Endothelial cell (in vitro differentiated cells): Measurements from ENCODE around the gene MICAL3. TPM values are rescaled to one million over a fixed set of nuclear protein-coding genes. Genes with fewer than 3 reads are reported as not detected.
"Not testable (repeated sequence)": the region's sequence is repeated elsewhere in the genome, so short reads cannot be mapped to it uniquely, and the experiment has no call there.

ENCODE experiments used
- DNase-seq: peaks from one replicate; pipeline ENCODE4 v3.0.0; 2021; ENCODE audit warnings: low spot score
- H3K27ac Mint-ChIP-seq: one replicate; pipeline ENCODE4 v1.8.0; 2021; ENCODE audit warnings: mixed read lengths, inconsistent platforms; ENCODE audit not compliant: unreplicated experiment
- H3K27me3 Mint-ChIP-seq: one replicate; pipeline ENCODE4 v1.8.0; 2021; ENCODE audit warnings: mild to moderate bottlenecking, moderate library complexity, mixed read lengths, inconsistent platforms; ENCODE audit not compliant: unreplicated experiment
- H3K36me3 Mint-ChIP-seq: one replicate; pipeline ENCODE4 v1.8.0; 2021; ENCODE audit warnings: mild to moderate bottlenecking, low read depth, mixed read lengths, inconsistent platforms; ENCODE audit not compliant: unreplicated experiment
- H3K4me1 Mint-ChIP-seq: one replicate; pipeline ENCODE4 v1.8.0; 2021; ENCODE audit warnings: mild to moderate bottlenecking, mixed read lengths, inconsistent platforms; ENCODE audit not compliant: unreplicated experiment
- H3K4me3 Mint-ChIP-seq: one replicate; pipeline ENCODE4 v1.8.0; 2021; ENCODE audit warnings: mild to moderate bottlenecking, mixed read lengths, inconsistent platforms; ENCODE audit not compliant: unreplicated experiment
- H3K9me3 Mint-ChIP-seq: one replicate; pipeline ENCODE4 v1.8.0; 2021; ENCODE audit warnings: mixed read lengths, inconsistent platforms; ENCODE audit not compliant: unreplicated experiment
- total RNA-seq: library from RNA; stranded (reverse); fragmentation: NEBNext Ultra II Directional; extraction: Animal tissue kit (Norgen Biotek cat#: 25700); gene quantifications from one replicate; pipeline ENCODE4 v1.2.1, GENCODE V29; 2021; ENCODE audit not compliant: unreplicated experiment
- TF ChIP-seq, protein P1 (sequence below): fragments of 200-600 bp; sonication (generic); IDR thresholded peaks from one replicate; pipeline ENCODE4 v1.5.0; 2021; ENCODE audit warnings: antibody characterized with exemption; ENCODE audit not compliant: unreplicated experiment

MICAL3 gene
- total RNA-seq, 1 donor from 2014 or later: 54.3 TPM

DNA sequence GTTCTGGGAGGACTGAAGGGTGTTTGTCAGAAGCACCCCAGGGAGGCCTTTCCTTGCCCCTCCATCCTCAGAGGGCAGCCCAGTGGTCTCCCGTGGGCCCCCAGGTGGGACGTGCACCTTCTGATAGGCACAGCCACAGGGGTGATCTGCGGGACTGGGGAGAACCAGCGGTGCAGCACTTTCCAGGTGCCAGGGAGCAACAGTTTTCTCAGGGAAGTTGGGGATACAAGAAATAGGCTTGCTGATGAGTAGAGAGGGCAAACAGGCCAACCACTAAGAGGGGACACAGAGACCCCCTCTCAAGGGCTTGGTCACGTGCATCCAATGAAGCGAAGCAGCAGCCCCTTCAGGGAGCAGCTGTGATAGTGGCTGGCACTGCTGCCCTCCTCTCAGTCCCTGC lies 143.0 kb downstream of the MICAL3 start:
- Mint-ChIP-seq H3K4me3 (no peak overlapping the region), H3K27ac (no peak overlapping the region), H3K4me1 (peaks cover 2% of the 10 kb centered on the region), H3K36me3 (peaks cover 46% of the 10 kb centered on the region), H3K27me3 (peaks cover 1% of the 10 kb centered on the region), H3K9me3 (no peaks in the 10 kb centered on the region)
- TF ChIP-seq, protein P1, sequence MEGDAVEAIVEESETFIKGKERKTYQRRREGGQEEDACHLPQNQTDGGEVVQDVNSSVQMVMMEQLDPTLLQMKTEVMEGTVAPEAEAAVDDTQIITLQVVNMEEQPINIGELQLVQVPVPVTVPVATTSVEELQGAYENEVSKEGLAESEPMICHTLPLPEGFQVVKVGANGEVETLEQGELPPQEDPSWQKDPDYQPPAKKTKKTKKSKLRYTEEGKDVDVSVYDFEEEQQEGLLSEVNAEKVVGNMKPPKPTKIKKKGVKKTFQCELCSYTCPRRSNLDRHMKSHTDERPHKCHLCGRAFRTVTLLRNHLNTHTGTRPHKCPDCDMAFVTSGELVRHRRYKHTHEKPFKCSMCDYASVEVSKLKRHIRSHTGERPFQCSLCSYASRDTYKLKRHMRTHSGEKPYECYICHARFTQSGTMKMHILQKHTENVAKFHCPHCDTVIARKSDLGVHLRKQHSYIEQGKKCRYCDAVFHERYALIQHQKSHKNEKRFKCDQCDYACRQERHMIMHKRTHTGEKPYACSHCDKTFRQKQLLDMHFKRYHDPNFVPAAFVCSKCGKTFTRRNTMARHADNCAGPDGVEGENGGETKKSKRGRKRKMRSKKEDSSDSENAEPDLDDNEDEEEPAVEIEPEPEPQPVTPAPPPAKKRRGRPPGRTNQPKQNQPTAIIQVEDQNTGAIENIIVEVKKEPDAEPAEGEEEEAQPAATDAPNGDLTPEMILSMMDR: no peak
- no peak for DNase-seq

DNA sequence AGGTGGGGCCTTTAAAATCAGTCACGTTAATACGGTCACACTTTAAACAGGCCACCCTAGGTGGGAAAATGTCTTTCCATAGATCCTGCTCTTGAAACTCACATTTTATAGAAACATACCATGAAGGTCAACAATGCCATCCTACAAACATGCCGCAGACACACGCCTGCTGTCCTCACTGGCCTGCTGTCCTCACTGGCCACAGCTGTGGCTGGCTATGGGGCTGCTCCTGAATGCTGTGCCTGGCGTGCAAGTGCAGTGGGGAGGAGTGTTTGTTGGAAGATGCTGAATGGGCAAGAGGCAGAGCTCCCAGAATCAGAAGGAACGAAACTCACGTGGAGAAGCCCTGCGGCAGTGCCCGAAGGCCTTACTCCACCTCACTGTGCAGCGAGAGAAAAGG lies 143.9 kb downstream of the MICAL3 start:
- Mint-ChIP-seq H3K27ac (no peak overlapping the region), H3K4me1 (peaks cover 2% of the 10 kb centered on the region), H3K36me3 (peaks cover 46% of the 10 kb centered on the region), H3K4me3 (no peak overlapping the region), H3K9me3 (no peaks in the 10 kb centered on the region), H3K27me3 (peaks cover 1% of the 10 kb centered on the region)
- no peak for DNase-seq
- TF ChIP-seq, protein P1: no peak

DNA sequence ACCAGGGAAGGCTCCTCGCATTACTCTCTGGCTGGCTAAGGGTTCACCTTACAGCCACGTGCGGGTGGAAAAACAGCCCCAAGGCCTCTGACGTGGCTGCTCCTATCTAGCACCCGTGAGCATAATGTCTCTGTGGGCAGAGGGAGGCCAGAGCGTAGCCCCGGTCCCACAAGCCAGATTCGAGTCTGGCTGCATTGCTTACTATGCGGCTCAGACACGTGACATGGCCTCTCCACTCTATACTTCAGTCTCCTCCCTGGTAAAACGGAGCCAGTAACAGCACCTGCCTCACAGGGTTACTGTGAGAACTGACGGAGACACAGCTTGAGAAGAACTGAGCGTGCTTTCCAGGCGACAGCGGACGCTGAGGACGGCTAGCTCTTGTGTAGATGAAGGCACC lies 144.3 kb downstream of the MICAL3 start:
- Mint-ChIP-seq H3K36me3 (peaks cover 45% of the 10 kb centered on the region), H3K4me1 (peaks cover 2% of the 10 kb centered on the region), H3K9me3 (no peaks in the 10 kb centered on the region), H3K27ac (no peak overlapping the region), H3K4me3 (no peak overlapping the region), H3K27me3 (peaks cover 1% of the 10 kb centered on the region)
- no peak for DNase-seq
- TF ChIP-seq, protein P1: no peak

DNA sequence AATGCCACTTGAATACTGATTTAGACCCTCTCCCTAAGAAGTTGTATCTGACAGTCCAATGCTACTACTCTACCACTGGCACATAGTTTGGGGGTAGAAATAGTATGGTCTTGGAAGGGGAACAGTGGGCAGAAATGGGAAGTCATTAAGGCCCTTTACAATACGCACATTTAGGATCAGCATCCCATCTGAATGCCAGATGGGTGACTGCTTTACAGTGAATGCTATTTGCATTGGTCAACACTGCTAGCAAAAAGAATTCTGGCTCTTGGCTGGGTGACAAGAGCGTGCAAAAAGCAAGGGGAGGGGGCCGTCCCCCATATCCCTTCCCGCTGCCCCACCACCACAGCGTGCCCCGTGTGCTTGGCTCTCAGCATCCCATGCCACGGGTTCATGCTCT lies 145.4 kb downstream of the MICAL3 start:
- no peaks in the 10 kb centered on the region for H3K9me3 Mint-ChIP-seq
- peaks cover 44% of the 10 kb centered on the region for H3K36me3 Mint-ChIP-seq
- TF ChIP-seq, protein P1: no peak
- peak overlapping the region; percentile 57 for H3K4me3 Mint-ChIP-seq
- H3K27me3 Mint-ChIP-seq: peaks cover 1% of the 10 kb centered on the region
- no peak for DNase-seq
- H3K27ac Mint-ChIP-seq: no peak overlapping the region
- peaks cover 2% of the 10 kb centered on the region for H3K4me1 Mint-ChIP-seq

DNA sequence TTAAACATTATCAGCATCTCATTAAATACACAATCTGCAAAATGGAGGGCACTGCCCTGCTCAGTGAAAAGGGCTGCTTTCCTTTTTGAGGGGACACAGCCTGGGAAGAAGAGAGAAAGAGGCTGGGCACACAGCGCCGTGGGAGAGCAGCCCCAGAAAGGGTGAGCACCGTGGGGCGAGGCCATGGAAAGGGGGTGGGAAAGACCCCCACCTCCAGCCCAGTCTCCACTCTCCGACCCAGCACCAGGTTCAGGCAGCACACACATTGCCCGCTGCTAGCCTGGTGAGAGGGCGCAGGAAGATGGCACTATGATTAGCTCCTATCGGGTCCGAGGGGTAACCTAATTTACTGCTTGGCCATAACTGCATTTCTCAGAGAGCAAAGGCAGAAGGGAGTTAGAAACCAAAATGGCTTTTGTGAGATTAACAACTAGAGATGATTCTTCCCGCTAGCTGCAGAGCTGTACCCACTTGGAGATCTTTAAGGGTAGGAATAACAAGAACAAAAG lies 146.1 kb downstream of the MICAL3 start:
- TF ChIP-seq, protein P1: no peak
- Mint-ChIP-seq H3K4me3 (no peak overlapping the region), H3K27ac (no peak overlapping the region), H3K36me3 (peaks cover 46% of the 10 kb centered on the region), H3K4me1 (no peaks in the 10 kb centered on the region), H3K27me3 (peaks cover 1% of the 10 kb centered on the region), H3K9me3 (no peaks in the 10 kb centered on the region)
- DNase-seq: no peak

DNA sequence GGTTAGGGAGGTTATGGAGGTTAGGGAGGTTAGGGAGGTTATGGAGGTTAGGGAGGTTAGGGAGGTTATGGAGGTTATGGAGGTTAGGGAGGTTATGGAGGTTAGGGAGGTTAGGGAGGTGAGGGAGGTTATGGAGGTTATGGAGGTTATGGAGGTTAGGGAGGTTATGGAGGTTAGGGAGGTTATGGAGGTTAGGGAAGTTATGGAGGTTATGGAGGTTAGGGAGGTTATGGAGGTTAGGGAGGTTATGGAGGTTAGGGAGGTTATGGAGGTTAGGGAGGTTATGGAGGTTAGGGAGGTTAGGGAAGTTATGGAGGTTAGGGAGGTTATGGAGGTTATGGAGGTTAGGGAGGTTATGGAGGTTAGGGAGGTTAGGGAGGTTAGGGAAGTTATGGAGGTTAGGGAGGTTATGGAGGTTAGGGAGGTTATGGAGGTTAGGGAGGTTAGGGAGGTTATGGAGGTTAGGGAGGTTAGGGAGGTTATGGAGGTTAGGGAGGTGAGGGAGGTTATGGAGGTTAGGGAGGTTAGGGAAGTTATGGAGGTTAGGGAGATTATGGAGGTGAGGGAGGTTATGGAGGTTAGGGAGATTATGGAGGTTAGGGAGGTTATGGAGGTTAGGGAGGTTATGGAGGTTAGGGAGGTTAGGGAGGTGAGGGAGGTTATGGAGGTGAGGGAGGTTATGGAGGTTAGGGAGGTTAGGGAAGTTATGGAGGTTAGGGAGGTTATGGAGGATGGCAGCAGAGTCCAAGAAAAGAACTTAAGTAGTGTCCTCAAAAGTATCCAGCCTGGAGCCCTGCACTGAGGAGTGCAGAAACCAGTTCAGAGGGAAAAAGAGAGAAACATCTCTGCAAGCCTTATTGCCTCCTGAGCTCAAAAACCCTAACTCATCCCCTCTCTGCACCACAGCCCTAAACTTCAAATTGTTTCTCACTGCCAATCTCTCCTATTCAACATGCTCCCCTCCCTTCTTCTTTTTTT lies 147.2 kb downstream of the MICAL3 start:
- H3K36me3 Mint-ChIP-seq: peaks cover 48% of the 10 kb centered on the region
- not testable (repeated sequence) for H3K27me3 Mint-ChIP-seq, H3K4me3 Mint-ChIP-seq, H3K27ac Mint-ChIP-seq, DNase-seq, H3K4me1 Mint-ChIP-seq, H3K9me3 Mint-ChIP-seq
